Naive B cell (primary cell): ENCODE measurements around the gene MED13L. TPM values are rescaled to one million over a fixed set of nuclear protein-coding genes. Genes with fewer than 3 reads are reported as not detected.

Experiments
- ATAC-seq, 2 donors: fragments of 150-1000 bp; cut with Tn5 transposase; 2 replicates each; pipeline ENCODE4 v1.10.0; 2021; ENCODE audit warnings: low read depth in 2 of 2, mild to moderate bottlenecking in 2 of 2, moderate library complexity in 2 of 2
- DNase-seq: peaks from one replicate; pipeline ENCODE4 v3.0.0; 2022
- H3K27ac Mint-ChIP-seq, 6 donors: one replicate each; pipeline ENCODE4 v1.8.0; 2020 to 2022; ENCODE audit warnings: mild to moderate bottlenecking in 6 of 6, mixed read lengths in 6 of 6, moderate library complexity in 5 of 6, inconsistent platforms in 2 of 6
- H3K27me3 Mint-ChIP-seq, 3 donors: one replicate each; pipeline ENCODE4 v1.8.0; 2021 to 2022; ENCODE audit warnings: mixed read lengths in 3 of 3, mild to moderate bottlenecking in 1 of 3
- H3K36me3 Mint-ChIP-seq, 2 donors: one replicate each; pipeline ENCODE4 v1.8.0; 2020 to 2022; ENCODE audit warnings: mixed read lengths in 2 of 2, inconsistent platforms in 1 of 2, mild to moderate bottlenecking in 1 of 2
- H3K4me1 Mint-ChIP-seq, 3 donors: one replicate each; pipeline ENCODE4 v1.8.0; 2020 to 2022; ENCODE audit warnings: mixed read lengths in 3 of 3, inconsistent platforms in 1 of 3, mild to moderate bottlenecking in 1 of 3, moderate library complexity in 1 of 3
- H3K4me3 Mint-ChIP-seq, 8 donors: one replicate each; pipeline ENCODE4 v1.8.0; 2020 to 2022; ENCODE audit warnings: mild to moderate bottlenecking in 8 of 8, mixed read lengths in 8 of 8, moderate library complexity in 8 of 8, inconsistent platforms in 2 of 8
- H3K9me3 Mint-ChIP-seq, 7 donors: one replicate each; pipeline ENCODE4 v1.8.0; 2020 to 2022; ENCODE audit warnings: mixed read lengths in 7 of 7, mild to moderate bottlenecking in 5 of 7, inconsistent platforms in 2 of 7, moderate library complexity in 1 of 7
- polyA plus RNA-seq, 6 donors: library from polyadenylated mRNA; unstranded; fragments of 300-500 nt; fragmentation: Illumina TruSeq; gene quantifications; one replicate each; pipeline ENCODE4 v1.2.3, GENCODE V29; 2021; ENCODE audit warnings: low read depth in 6 of 6

Gene MED13L
- polyA plus RNA-seq, 6 donors from 2014 or later = 12.5 to 19.2 (median 16.2) TPM

DNA sequence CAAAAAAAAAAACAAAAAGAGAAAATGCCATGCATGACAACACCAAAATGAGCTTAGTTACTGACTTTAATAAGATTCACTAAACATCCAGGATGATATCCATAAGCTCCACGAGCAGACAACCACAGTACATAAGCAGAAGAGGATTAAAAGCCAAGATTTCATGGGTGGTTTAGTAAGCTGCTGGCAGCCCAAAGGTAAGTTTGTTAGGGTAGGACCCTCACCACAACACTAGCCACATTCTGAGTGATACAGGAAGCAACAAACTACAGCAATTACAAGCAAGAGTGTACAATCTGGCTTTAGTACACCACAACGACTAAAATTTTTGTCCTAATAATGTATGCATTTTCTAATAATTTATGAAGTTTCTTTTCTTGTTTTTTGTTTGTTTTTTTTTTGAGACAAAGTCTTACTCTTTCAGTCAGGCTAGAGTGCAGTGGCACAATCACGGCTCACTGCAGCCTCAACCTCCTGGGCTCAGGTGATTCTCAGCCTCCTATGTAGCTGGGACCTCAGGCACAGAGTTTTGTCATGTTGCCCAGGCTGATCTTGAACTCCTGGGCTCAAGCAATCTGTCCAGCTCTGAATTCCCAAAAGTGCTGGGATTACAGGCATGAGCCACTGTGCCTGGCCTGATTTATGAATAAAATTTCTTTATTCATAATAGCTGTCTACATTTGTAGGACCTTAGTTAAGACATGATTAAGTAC is 221.4 kb downstream of the MED13L start:
- H3K27ac Mint-ChIP-seq = peak overlapping the region in 1 of 6 donors; percentile 22
- no peaks in the 10 kb centered on the region for H3K27me3 Mint-ChIP-seq
- DNase-seq (no peak), ATAC-seq (no peak)
- no peaks in the 10 kb centered on the region for H3K9me3 Mint-ChIP-seq
- no peak overlapping the region for H3K4me3 Mint-ChIP-seq
- H3K36me3 Mint-ChIP-seq = no peaks in the 10 kb centered on the region
- peaks cover 21 to 48% (median 33%) of the 10 kb centered on the region in 3 donors for H3K4me1 Mint-ChIP-seq

DNA sequence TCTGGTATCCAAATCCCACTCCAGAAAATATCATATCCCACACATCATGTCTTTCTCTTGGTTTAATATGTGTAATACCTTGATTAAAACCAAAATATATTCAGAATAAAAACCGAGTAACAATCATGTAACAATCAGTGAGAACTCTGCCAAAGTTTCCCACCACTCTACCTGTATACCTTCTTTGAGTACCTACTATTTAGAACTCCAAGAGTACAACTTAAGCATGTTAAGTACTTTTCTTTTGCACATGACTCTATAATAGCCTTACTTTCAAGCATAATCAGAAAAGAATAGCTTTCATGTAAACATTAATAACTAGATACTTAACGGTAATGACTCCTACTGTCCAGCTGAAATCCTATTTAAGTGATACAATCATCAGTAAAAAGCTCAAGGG is 223.2 kb downstream of the MED13L start:
- ATAC-seq (no peak), DNase-seq (no peak)
- H3K4me1 Mint-ChIP-seq = peaks cover 20 to 49% (median 33%) of the 10 kb centered on the region in 3 donors
- H3K4me3 Mint-ChIP-seq = no peak overlapping the region
- H3K27me3 Mint-ChIP-seq = no peaks in the 10 kb centered on the region
- H3K36me3 Mint-ChIP-seq = no peaks in the 10 kb centered on the region
- peak overlapping the region in 2 of 6 donors; percentile 25 to 37 for H3K27ac Mint-ChIP-seq
- H3K9me3 Mint-ChIP-seq = no peaks in the 10 kb centered on the region

DNA sequence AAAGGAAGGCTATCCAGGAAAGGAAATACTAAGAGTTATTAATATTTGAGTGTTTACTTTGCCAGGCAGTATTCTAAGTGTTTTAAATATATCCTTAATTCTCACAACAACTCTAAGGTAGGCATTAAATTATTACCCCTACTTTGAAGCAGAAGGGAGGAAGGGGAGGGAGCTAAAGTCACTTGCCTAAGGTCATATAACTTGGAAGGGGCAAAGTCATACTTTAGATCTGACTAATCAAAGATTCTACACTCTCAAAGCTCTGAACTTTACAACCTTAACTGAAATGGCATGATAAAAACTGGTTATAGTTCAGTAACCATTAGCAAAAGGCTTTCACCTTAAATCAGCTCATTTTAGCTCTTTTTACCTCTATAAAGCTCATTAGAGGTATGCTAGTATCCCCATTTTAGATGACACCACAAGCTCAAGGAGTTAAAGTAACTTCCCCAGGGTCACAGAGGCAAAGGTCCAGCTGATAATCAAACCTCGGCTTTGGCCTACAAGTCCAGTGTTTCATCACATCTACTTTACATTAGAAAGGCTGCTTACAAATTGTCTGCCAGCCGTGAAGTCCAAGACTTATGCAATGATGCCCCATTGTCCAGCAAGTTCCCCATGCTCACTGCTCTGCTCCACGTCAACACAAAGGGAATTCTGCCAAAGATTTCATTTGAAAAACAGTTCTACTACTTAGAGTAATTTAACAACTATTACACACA is 223.9 kb downstream of the MED13L start:
- Mint-ChIP-seq H3K4me1 (peaks cover 20 to 54% (median 33%) of the 10 kb centered on the region in 3 donors), H3K27me3 (no peaks in the 10 kb centered on the region), H3K27ac (peak overlapping the region in 3 of 6 donors; percentile 25 to 59 (median 37)), H3K4me3 (no peak overlapping the region), H3K36me3 (no peaks in the 10 kb centered on the region), H3K9me3 (no peaks in the 10 kb centered on the region)
- ATAC-seq = no peak
- no peak for DNase-seq

DNA sequence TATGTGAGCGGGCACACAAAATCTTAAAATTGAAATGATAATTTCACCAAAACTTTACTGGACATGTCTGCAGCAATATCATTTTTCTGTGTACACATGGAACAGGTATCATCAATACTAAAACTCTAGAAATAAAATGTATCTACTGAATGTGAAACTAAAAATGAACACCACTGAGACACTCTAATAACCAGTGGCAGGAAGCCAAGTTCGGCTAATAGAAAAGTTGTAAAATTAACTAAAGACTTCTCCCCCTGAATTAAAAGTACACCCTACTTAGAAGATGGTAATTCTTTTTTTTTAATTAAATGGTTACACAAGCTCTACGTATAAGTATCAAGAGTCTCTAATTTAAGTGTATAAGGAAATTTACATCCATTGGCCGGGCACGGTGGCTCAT is 227.2 kb downstream of the MED13L start:
- Mint-ChIP-seq H3K9me3 (no peaks in the 10 kb centered on the region), H3K4me1 (peaks cover 27 to 57% (median 50%) of the 10 kb centered on the region in 3 donors), H3K4me3 (peak overlapping the region in 5 of 8 donors; percentile 26 to 59 (median 52)), H3K36me3 (no peaks in the 10 kb centered on the region), H3K27ac (peak overlapping the region in 5 of 6 donors; percentile 50 to 81 (median 63)), H3K27me3 (no peaks in the 10 kb centered on the region)
- no peak for DNase-seq
- peak in 1 of 2 donors; percentile 27 for ATAC-seq

DNA sequence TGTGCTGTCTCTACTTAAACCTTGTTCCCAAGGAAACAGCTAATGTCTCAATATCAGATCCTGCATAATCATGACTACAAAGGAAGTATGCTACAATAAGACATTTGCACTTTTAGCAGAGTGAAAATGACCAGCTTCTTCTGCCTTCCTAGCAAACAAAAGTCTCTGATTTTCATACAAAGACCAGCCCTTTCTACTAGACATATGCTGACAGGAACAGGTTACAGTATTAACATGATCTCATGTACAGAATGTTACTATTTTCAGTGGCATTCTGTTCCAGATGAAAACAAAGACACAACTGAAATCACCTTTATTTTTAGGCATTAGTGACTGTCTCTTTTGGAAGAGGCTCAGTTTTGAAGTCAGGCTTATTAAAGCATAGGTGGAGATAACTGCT is 228.6 kb downstream of the MED13L start:
- H3K27ac Mint-ChIP-seq = peak overlapping the region in 1 of 6 donors; percentile 4
- no peak for DNase-seq
- no peaks in the 10 kb centered on the region for H3K36me3 Mint-ChIP-seq
- no peak overlapping the region for H3K4me3 Mint-ChIP-seq
- no peaks in the 10 kb centered on the region for H3K27me3 Mint-ChIP-seq
- no peaks in the 10 kb centered on the region for H3K9me3 Mint-ChIP-seq
- peaks cover 34 to 63% (median 52%) of the 10 kb centered on the region in 3 donors for H3K4me1 Mint-ChIP-seq
- ATAC-seq = no peak

DNA sequence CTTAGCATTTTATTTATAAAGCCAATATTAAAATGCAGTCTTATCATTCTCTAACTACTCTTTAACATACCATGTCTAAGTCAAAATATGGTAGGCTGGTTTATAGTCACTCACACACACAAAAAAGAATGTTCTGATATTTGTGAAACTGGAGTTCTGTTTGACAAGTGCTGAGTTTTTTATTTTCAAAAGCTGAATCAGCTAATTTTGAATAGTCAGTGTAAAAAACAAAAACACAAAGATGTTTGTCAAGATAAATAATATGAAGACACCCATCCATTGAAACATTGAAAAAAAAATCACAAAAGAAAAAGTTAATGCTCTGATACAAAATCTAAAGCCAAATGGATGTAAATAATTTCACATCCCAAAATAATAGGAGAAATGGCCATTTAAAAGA is 231.5 kb downstream of the MED13L start:
- H3K4me1 Mint-ChIP-seq = peaks cover 24 to 48% (median 40%) of the 10 kb centered on the region in 3 donors
- DNase-seq = no peak
- no peak overlapping the region for H3K27ac Mint-ChIP-seq
- H3K36me3 Mint-ChIP-seq = no peaks in the 10 kb centered on the region
- H3K9me3 Mint-ChIP-seq = no peaks in the 10 kb centered on the region
- no peaks in the 10 kb centered on the region for H3K27me3 Mint-ChIP-seq
- no peak overlapping the region for H3K4me3 Mint-ChIP-seq
- no peak for ATAC-seq

DNA sequence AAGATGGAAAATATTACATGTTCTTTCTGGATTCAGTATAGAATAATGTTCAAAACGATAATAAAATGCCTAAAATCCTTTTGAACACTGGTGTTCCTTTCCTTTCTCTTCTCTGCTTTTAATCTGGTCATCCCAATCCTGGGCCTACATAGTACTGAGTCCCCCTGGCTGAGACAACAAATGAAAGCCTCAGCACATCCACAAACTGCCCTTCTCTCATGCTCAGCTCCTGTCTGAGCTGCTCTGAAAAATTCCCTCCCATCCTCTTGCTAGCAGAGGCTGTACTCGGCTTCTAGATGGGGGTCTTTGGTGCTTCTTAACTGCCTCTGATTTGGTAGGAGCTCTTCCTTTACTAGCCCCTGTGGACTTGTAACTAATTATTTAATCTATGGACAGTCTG is 232.3 kb downstream of the MED13L start:
- Mint-ChIP-seq H3K36me3 (no peaks in the 10 kb centered on the region), H3K4me1 (peaks cover 24 to 45% (median 34%) of the 10 kb centered on the region in 3 donors), H3K4me3 (no peak overlapping the region), H3K27me3 (no peaks in the 10 kb centered on the region), H3K9me3 (no peaks in the 10 kb centered on the region), H3K27ac (peak overlapping the region in 1 of 6 donors; percentile 41)
- ATAC-seq = no peak
- DNase-seq = no peak

DNA sequence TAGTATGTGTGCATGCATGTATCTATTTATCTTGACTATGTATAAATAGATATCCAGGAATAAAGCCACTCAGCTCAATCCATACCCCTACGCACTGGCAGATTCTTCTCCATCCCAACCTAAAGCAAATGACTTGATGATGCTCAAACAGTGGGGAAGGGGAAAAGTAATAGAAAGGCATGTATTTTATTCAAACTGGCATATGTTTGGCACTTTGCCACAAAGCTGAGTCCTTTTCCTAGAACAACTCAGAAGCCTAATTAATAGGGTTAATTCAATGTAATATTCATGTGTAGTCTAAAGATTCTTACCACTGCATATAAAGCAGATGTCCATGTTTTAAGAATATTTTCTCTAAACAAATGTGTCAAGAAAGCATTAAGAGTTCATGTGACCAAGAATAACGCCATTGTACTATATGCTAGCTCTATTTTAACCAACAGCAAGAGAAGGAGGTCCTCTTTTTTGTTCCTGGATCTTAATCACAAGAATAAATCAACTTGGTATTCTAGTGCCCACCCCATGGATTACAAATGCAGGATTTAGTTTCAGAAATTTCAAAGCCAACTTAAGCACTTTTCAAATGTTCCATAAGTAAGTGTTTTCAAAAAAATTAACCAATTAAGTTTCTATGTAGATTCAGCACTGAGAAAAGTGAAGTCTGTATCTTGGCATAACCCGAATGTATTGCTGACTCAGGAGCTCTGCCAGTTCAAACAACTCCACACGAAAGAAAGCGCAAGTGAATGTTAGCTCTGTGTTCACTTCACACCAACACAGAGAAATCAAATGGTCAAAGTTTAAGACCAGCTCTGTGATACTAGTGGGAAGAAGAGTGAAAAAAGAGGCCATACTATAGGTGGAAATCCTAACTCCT is 233.6 kb downstream of the MED13L start:
- H3K4me3 Mint-ChIP-seq = no peak overlapping the region
- peaks cover 30 to 39% (median 39%) of the 10 kb centered on the region in 3 donors for H3K4me1 Mint-ChIP-seq
- no peak for ATAC-seq
- DNase-seq = no peak
- H3K27me3 Mint-ChIP-seq = no peaks in the 10 kb centered on the region
- no peaks in the 10 kb centered on the region for H3K36me3 Mint-ChIP-seq
- H3K27ac Mint-ChIP-seq = peak overlapping the region in 1 of 6 donors; percentile 4
- no peaks in the 10 kb centered on the region for H3K9me3 Mint-ChIP-seq

DNA sequence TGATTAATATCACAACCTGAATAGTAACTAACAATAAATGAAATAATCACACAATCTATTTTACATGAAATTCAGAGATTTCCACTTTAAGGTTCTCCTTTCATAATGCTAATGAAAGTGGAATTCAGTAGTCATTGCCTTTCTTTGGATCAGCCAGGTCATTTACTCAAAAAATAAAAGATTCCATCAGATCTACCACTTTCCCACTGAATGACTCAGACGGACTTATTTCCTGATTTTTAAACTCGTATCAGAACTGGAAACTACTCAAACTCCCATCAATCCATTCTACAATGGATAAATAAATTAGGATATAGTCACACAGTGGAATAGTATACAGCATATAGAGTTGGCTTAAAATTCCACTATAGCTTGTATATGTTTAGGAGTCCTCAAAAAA is 237.1 kb downstream of the MED13L start:
- Mint-ChIP-seq H3K36me3 (no peaks in the 10 kb centered on the region), H3K27me3 (no peaks in the 10 kb centered on the region), H3K4me3 (no peak overlapping the region), H3K27ac (peak overlapping the region in 2 of 6 donors; percentile 28 to 51), H3K4me1 (peaks cover 25 to 30% (median 29%) of the 10 kb centered on the region in 3 donors), H3K9me3 (peaks cover 0 to 1% (median 0%) of the 10 kb centered on the region in 7 donors)
- DNase-seq = no peak
- no peak for ATAC-seq

DNA sequence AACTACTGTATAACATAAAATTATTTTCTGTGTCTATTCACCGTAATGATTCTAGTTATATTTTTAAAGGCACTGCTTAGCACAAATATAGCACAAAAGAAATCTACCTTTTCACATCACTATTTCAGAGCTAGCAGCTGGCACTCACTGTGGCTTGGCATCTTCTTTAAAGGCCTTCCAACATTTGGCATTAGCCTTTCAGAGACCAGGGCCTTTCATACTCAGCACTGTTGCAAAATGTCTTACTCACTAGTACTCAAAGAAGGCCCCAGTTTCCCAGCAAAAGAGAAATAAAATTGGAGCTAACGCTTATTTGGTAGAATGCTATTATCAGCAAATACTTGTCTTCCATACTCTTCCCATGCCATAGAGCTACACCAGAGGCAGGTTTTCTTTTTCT is 238.4 kb downstream of the MED13L start:
- H3K4me1 Mint-ChIP-seq = peaks cover 21 to 32% (median 31%) of the 10 kb centered on the region in 3 donors
- H3K9me3 Mint-ChIP-seq = peaks cover 0 to 1% (median 0%) of the 10 kb centered on the region in 7 donors
- no peak for DNase-seq
- H3K36me3 Mint-ChIP-seq = no peaks in the 10 kb centered on the region
- no peaks in the 10 kb centered on the region for H3K27me3 Mint-ChIP-seq
- no peak for ATAC-seq
- H3K27ac Mint-ChIP-seq = no peak overlapping the region
- H3K4me3 Mint-ChIP-seq = no peak overlapping the region

DNA sequence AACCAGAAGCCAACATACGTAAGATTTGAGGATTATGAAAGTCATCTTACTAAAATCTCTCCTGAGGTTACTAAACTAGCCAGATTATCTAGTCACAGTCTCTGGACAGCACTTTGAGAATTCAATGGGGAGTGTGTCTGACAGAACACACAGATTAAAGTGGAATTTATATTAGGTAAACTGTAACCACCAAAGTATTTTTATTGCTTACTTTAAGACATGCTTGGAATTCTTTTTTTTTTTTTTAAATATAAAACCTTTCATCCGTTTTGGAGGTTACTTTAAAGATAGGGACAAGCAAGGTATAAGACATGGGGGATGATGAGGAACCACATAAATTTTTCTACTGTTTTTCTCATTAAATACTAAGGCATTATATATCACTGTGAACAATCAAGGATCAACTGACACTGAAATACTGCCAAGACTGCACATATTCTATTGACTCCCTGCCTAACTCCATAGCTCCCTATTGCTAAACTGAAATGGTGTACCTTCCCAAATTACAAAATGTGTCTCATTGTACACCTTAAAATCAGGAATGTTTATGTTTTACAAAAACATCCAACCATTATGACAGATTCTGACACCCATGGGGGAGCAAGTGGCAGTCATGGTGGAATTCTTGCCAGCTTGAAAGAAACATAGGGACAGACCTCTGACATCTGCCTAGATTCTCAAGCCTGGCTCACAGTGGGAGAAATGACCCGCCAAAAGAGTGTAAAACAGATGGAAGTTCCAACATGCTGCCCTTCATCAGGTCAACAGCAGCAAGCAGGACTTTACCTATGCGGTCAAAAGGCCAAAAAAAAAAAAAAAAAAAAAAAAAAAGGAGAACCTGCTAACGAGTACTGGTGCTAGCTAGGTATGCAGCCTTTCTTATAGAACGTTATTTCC is 239.3 kb downstream of the MED13L start:
- Mint-ChIP-seq H3K9me3 (peaks cover 0 to 1% (median 0%) of the 10 kb centered on the region in 7 donors), H3K27me3 (no peaks in the 10 kb centered on the region), H3K36me3 (no peaks in the 10 kb centered on the region), H3K27ac (no peak overlapping the region), H3K4me1 (peaks cover 21 to 32% (median 32%) of the 10 kb centered on the region in 3 donors), H3K4me3 (no peak overlapping the region)
- DNase-seq = no peak
- ATAC-seq = no peak

DNA sequence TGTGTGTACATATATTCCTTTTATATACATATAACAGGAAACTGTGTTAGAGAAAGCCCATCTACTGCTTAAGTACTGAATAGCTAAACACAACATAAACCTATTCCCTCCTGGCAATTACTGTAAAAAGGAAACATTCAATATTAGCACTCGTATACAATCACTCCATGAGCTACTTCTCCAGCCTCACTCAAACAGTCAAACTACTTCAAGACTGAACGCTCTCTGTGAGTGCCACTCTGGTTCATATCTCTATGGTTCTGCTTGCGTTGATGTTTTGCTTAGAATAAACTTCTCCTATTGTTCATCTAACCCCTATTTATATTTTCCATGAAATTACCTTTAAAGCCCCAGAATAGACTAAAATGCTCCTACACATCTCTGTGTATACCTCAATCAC is 243.7 kb downstream of the MED13L start:
- peaks cover 19 to 39% (median 23%) of the 10 kb centered on the region in 3 donors for H3K4me1 Mint-ChIP-seq
- peak overlapping the region in 1 of 6 donors; percentile 11 for H3K27ac Mint-ChIP-seq
- H3K27me3 Mint-ChIP-seq = no peaks in the 10 kb centered on the region
- ATAC-seq (no peak), DNase-seq (no peak)
- peaks cover 4 to 6% of the 10 kb centered on the region in 2 donors for H3K36me3 Mint-ChIP-seq
- no peak overlapping the region for H3K4me3 Mint-ChIP-seq
- H3K9me3 Mint-ChIP-seq = peaks cover 0 to 16% (median 3%) of the 10 kb centered on the region in 7 donors
